ENCODE results near the gene PODNL1. TPM values are rescaled to one million over a fixed set of nuclear protein-coding genes. Genes with fewer than 3 reads are reported as not detected.

The PODNL1 gene
- total RNA-seq, 3 donors from 2014 or later, result 1.7 to 3.4 (median 2.9) TPM

GRCh38 chr19:13881692-13882418 lies 56.4 kb downstream of the PODNL1 start:
- Histone ChIP-seq H3K4me3 (no peak overlapping the region), H3K4me1 (ENCODE audit: low read depth) (peaks cover 50% of the 10 kb centered on the region), H3K9me3 (no peaks in the 10 kb centered on the region), H3K36me3 (ENCODE audit: low read depth) (no peaks in the 10 kb centered on the region)
- ATAC-seq, result peak; percentile 11
- intact Hi-C loops (cut with DNase I, micrococcal nuclease), result loop anchor here (5.0 to 10.0 kb wide), 2 partner anchors 190 to 193 kb away; partner anchors contain the start of gene MISP3 (in 2 of the 2)
- peak; percentile 60 to 79 (median 73) for DNase-seq
- TF ChIP-seq CTCF (IDR thresholded peaks at IDR 0.05), result no peak

GRCh38 chr19:13881251-13881691 lies 56.9 kb downstream of the PODNL1 start:
- intact Hi-C loops (cut with DNase I, micrococcal nuclease), result loop anchor here (5.0 to 10.0 kb wide), 2 partner anchors 191 to 194 kb away; partner anchors contain the start of gene MISP3 (in 2 of the 2)
- DNase-seq (peak in 1 of 3 donors; percentile 48), ATAC-seq (no peak)
- H3K9me3 ChIP-seq, result no peaks in the 10 kb centered on the region
- H3K36me3 ChIP-seq (ENCODE audit: low read depth), result no peaks in the 10 kb centered on the region
- TF ChIP-seq CTCF (IDR thresholded peaks at IDR 0.05), result no peak
- peaks cover 47% of the 10 kb centered on the region for H3K4me1 ChIP-seq (ENCODE audit: low read depth)
- H3K4me3 ChIP-seq, result no peak overlapping the region

Other genes starting within 250 kb of the PODNL1 start
- gene MRI1, start 173.9 kb downstream of the PODNL1 start, total RNA-seq, result 10 to 100 TPM; 24.2 to 32.4 (median 28.7) TPM
- gene C19orf53, start 164.0 kb downstream of the PODNL1 start, total RNA-seq, result 10 to 100 TPM; 47.8 to 49.5 (median 49.3) TPM
- 1 to 10 TPM; 4.1 to 4.6 (median 4.1) TPM for gene ZSWIM4, start 143.0 kb downstream of the PODNL1 start, total RNA-seq
- gene NANOS3, start 61.3 kb downstream of the PODNL1 start, total RNA-seq, result 1 to 10 TPM in 1 of 3 donors, not detected in 2; 1.5 TPM
- 10 to 100 TPM in 2 of 3 donors, 1 to 10 TPM in 1; 5.5 to 12.9 (median 10.8) TPM for gene BRME1, start 32.3 kb downstream of the PODNL1 start, total RNA-seq
- gene CC2D1A, start 32.2 kb downstream of the PODNL1 start, total RNA-seq, result 100 to 1,000 TPM in 2 of 3 donors, 10 to 100 TPM in 1; 68.4 to 118 (median 101) TPM
- 10 to 100 TPM; 26.4 to 35.2 (median 34.7) TPM for gene DCAF15, start 14.1 kb upstream of the PODNL1 start, total RNA-seq
- gene RFX1, start 67.9 kb upstream of the PODNL1 start, total RNA-seq, result 10 to 100 TPM; 15.8 to 17.9 (median 17.1) TPM
- gene RLN3, start 89.7 kb upstream of the PODNL1 start, total RNA-seq, result not detected
- 1 to 10 TPM; 2.0 to 3.1 (median 2.6) TPM for gene IL27RA, start 93.3 kb upstream of the PODNL1 start, total RNA-seq
- gene PALM3, start 123.7 kb upstream of the PODNL1 start, total RNA-seq, result 1 to 10 TPM in 2 of 3 donors, under 1 TPM in 1; 0.82 to 1.2 (median 1.0) TPM
- 10 to 100 TPM; 13.6 to 34.2 (median 32.9) TPM for gene MISP3, start 134.4 kb upstream of the PODNL1 start, total RNA-seq
- gene C19orf67, start 147.4 kb upstream of the PODNL1 start, total RNA-seq, result under 1 TPM in 1 of 3 donors, not detected in 2; 0.27 TPM
- 10 to 100 TPM; 39.8 to 61.8 (median 49.6) TPM for gene SAMD1, start 152.3 kb upstream of the PODNL1 start, total RNA-seq
- 100 to 1,000 TPM in 1 of 3 donors, 10 to 100 TPM in 2; 75.4 to 100 (median 89.1) TPM for gene PRKACA, start 179.3 kb upstream of the PODNL1 start, total RNA-seq
- gene ASF1B, start 198.2 kb upstream of the PODNL1 start, total RNA-seq, result 10 to 100 TPM in 1 of 3 donors, 1 to 10 TPM in 2; 2.4 to 21.7 (median 5.5) TPM